ENCODE measurements around the gene P2RY6. TPM values are rescaled to one million over a fixed set of nuclear protein-coding genes. Genes with fewer than 3 reads are reported as not detected.

P2RY6 gene
- total and polyA plus RNA-seq, 2 of the 8 experiments (the other 6 are each of a cell fraction or from before 2014, with no cell fraction given), result 0.15 TPM; not detected in 1

- no peak overlapping the region for H2BK120ac ChIP-seq (replicated peaks; ENCODE audit: low read depth, low read length)
- peak overlapping the region; percentile 86 for H2BK20ac ChIP-seq (ENCODE audit: low read length)
- H3K14ac ChIP-seq (ENCODE audit: insufficient read length), result no peak overlapping the region
- H4K91ac ChIP-seq (replicated peaks; ENCODE audit: insufficient read length, low read length), result no peak overlapping the region
- H3K4me3 ChIP-seq (ENCODE audit: extremely low read depth in 1 of 4, insufficient read depth in 2 of 4, low read depth in 3 of 4, low read length in 4 of 4), result peak overlapping the region in 1 of 4 experiments; percentile 25; a peak in 1 of 8 replicates
- H2BK15ac ChIP-seq (ENCODE audit: low read length), result peak overlapping the region; percentile 72
- no peak overlapping the region for H2BK5ac ChIP-seq (ENCODE audit: low read depth, low read length)
- FAIRE-seq (no peak), DNase-seq (ENCODE audit: low read depth in 1 of 2, low spot score in 2 of 2) (no peak)
- no peaks in the 10 kb centered on the region; the same call in 1 of the 2 replicates for H3K23me2 ChIP-seq (ENCODE audit: low read depth, low read length)
- peaks cover 3 to 15% (median 13%) of the 10 kb centered on the region in 4 experiments for H3K4me1 ChIP-seq (replicated peaks in 1 of 4; ENCODE audit: control insufficient read depth in 3 of 4, insufficient read depth in 4 of 4, low read length in 3 of 4)
- no peaks in the 10 kb centered on the region for H3K9me3 ChIP-seq (ENCODE audit: insufficient read depth in 2 of 2, low read depth in 1 of 2, low read length in 1 of 2)
- 66% methylated on average over 3 of the region's 4 CpGs; no CpG with 5 or more reads in 1 of the 2 experiments for WGBS, 2 experiments (ENCODE audit: extremely low coverage in 1 of 2, insufficient coverage in 1 of 2, insufficient read length in 1 of 2, insufficient replicate concordance in 2 of 2, low coverage in 1 of 2, low lambda C conversion rate in 2 of 2, missing lambda C conversion rate in 1 of 2)
- no peaks in the 10 kb centered on the region; the same call in 1 of the 2 replicates for H3K79me1 ChIP-seq (ENCODE audit: low read depth, low read length)
- ChIA-PET POLR2A (ENCODE audit: partially characterized antibody) (interaction anchor here (1.6 kb wide), 1 partner anchor 28 kb away, joined by 3 read pairs; no protein-coding TSS in a partner anchor), CTCF (ENCODE audit: partially characterized antibody) (interaction anchor here (0.7 to 21.6 kb wide), 12 partner anchors 9 to 94 kb away, joined by 3 to 451 read pairs (median 6); no protein-coding TSS in a partner anchor)
- no peak overlapping the region for H4K8ac ChIP-seq (ENCODE audit: extremely low read depth, insufficient read depth, low read length)
- no peak overlapping the region for H4K5ac ChIP-seq (ENCODE audit: insufficient read length, low read depth, low read length)
- no peak overlapping the region for H3K27ac ChIP-seq (ENCODE audit: low read depth, low read length)
- H3K4me2 ChIP-seq (ENCODE audit: insufficient read depth in 1 of 2, low read depth in 2 of 2, low read length in 2 of 2), result peak overlapping the region; percentile 43 to 55
- no peak overlapping the region; the same call in none of the 2 replicates for H3K18ac ChIP-seq (ENCODE audit: extremely low read depth, low read length)
- no peaks in the 10 kb centered on the region for H3K79me2 ChIP-seq (ENCODE audit: control insufficient read depth in 1 of 2, insufficient read depth in 2 of 2, low read length in 2 of 2)
- no peaks in the 10 kb centered on the region for H4K20me1 ChIP-seq (replicated peaks in 1 of 2; ENCODE audit: control insufficient read depth in 1 of 2, insufficient read depth in 2 of 2, low read length in 2 of 2)
- H3K27me3 ChIP-seq (replicated peaks in 1 of 4; ENCODE audit: control insufficient read depth in 3 of 4, extremely low read depth in 1 of 4, insufficient read depth in 3 of 4, low read length in 3 of 4), result no peaks in the 10 kb centered on the region; a peak in 2 of 7 replicates
- no peak overlapping the region for H2AFZ ChIP-seq (ENCODE audit: low read length)
- no peak overlapping the region for H2AK5ac ChIP-seq (ENCODE audit: low read depth, low read length)
- H3K9ac ChIP-seq (replicated peaks in 1 of 4; ENCODE audit: extremely low read depth in 1 of 4, low read depth in 3 of 4, low read length in 3 of 4), result no peak overlapping the region
- H3K56ac ChIP-seq (replicated peaks; ENCODE audit: insufficient read length, low read depth, low read length), result no peak overlapping the region
- no peak overlapping the region for H3K4ac ChIP-seq (replicated peaks; ENCODE audit: insufficient read length, low read depth, low read length)
- no peak overlapping the region for H3K23ac ChIP-seq (ENCODE audit: insufficient read length)
- no peaks in the 10 kb centered on the region for H3K36me3 ChIP-seq (ENCODE audit: control insufficient read depth in 2 of 4, insufficient read depth in 4 of 4, low read length in 3 of 4)
- peak overlapping the region; percentile 68; the same call in 1 of the 2 replicates for H2BK12ac ChIP-seq (ENCODE audit: low read depth, low read length)
- TF ChIP-seq RAD21 (IDR thresholded peaks at IDR 0.05 in 1 of 2, conservative IDR thresholded peaks at IDR 0.05 in 1 of 2; ENCODE audit: low read depth in 2 of 2, low read length in 2 of 2) (no peak), SRF (IDR thresholded peaks at IDR 0.05; ENCODE audit: low read depth, low read length) (no peak), JUND (IDR thresholded peaks at IDR 0.05; ENCODE audit: low read length) (no peak), POLR2A (IDR thresholded peaks at IDR 0.05; ENCODE audit: control extremely low read depth in 1 of 2, low read depth in 2 of 2, low read length in 2 of 2) (no peak), NRF1 (IDR thresholded peaks at IDR 0.05; ENCODE audit: low read depth, low read length) (no peak), CHD2 (IDR thresholded peaks at IDR 0.05; ENCODE audit: low read length) (no peak)
Measured at GRCh38 chr11:73228268-73229134, 43.6 kb upstream of the P2RY6 start.

All from H1 (cell line).